H9 (cell line): ENCODE measurements around the gene CREB5. TPM values are rescaled to one million over a fixed set of nuclear protein-coding genes. Genes with fewer than 3 reads are reported as not detected.

ENCODE experiments used
- DNase-seq: peaks from one replicate; pipeline ENCODE4 v3.0.0-alpha.2; 2017
- H2AFZ ChIP-seq: one replicate; pipeline ENCODE4 v1.6.1; 2013; ENCODE audit warnings: mild to moderate bottlenecking, low read length, control low read depth, moderate library complexity
- H2AK5ac ChIP-seq: 2 replicates; pipeline ENCODE4 v1.6.1; 2013; ENCODE audit warnings: low read length, control low read depth, mixed read lengths; ENCODE audit not compliant: insufficient read length
- H2BK120ac ChIP-seq: one replicate; pipeline ENCODE4 v1.6.1; 2013; ENCODE audit warnings: low read depth, mild to moderate bottlenecking, low read length, control low read depth, inconsistent platforms; ENCODE audit not compliant: poor library complexity, severe bottlenecking
- H2BK12ac ChIP-seq: 2 replicates; pipeline ENCODE4 v1.6.1; 2013; ENCODE audit warnings: low read length, control low read depth, mixed read lengths, low read depth; ENCODE audit not compliant: insufficient read length
- H2BK15ac ChIP-seq: 2 replicates; pipeline ENCODE4 v1.6.1; 2013; ENCODE audit warnings: low read depth, low read length, control low read depth
- H2BK20ac ChIP-seq: one replicate; pipeline ENCODE4 v1.6.1; 2013; ENCODE audit warnings: low read depth, mild to moderate bottlenecking, low read length, control low read depth, inconsistent platforms; ENCODE audit not compliant: poor library complexity, severe bottlenecking
- H2BK5ac ChIP-seq: 2 replicates; pipeline ENCODE4 v1.6.1; 2013; ENCODE audit warnings: low read length, control low read depth, mixed read lengths; ENCODE audit not compliant: insufficient read length
- H3K14ac ChIP-seq: 2 replicates; pipeline ENCODE4 v1.6.1; 2013; ENCODE audit warnings: low read length, control low read depth; ENCODE audit not compliant: insufficient read depth
- H3K18ac ChIP-seq: 2 replicates; pipeline ENCODE4 v1.6.1; 2013; ENCODE audit warnings: low read depth, mild to moderate bottlenecking, mixed read lengths, low read length, control low read depth; ENCODE audit not compliant: insufficient read length
- H3K23ac ChIP-seq: 2 replicates; pipeline ENCODE4 v1.6.1; 2013; ENCODE audit warnings: low read length, control low read depth, mixed read lengths, low read depth; ENCODE audit not compliant: insufficient read length
- H3K23me2 ChIP-seq: 2 replicates; pipeline ENCODE4 v1.6.1; 2013; ENCODE audit warnings: low read depth, mild to moderate bottlenecking, mixed read lengths, low read length, control low read depth; ENCODE audit not compliant: insufficient read length, poor library complexity, severe bottlenecking
- H3K27ac ChIP-seq: 2 replicates; pipeline ENCODE4 v1.5.1; 2013; ENCODE audit warnings: low read length, control low read depth, mixed read lengths, low read depth; ENCODE audit not compliant: insufficient read length
- H3K27me3 ChIP-seq: 2 replicates; pipeline ENCODE4 v1.6.1; 2013; ENCODE audit warnings: low read length, control low read depth, inconsistent platforms; ENCODE audit not compliant: insufficient read depth
- H3K4ac ChIP-seq: 2 replicates; pipeline ENCODE4 v1.6.1; 2013; ENCODE audit warnings: low read depth, mild to moderate bottlenecking, control low read depth, inconsistent platforms, low read length, moderate library complexity
- H3K4me1 ChIP-seq: 2 replicates; pipeline ENCODE4 v1.6.1; 2013; ENCODE audit warnings: low read length, control low read depth, inconsistent platforms; ENCODE audit not compliant: insufficient read depth
- H3K4me2 ChIP-seq: 2 replicates; pipeline ENCODE4 v1.6.1; 2013; ENCODE audit warnings: low read length, control low read depth, mixed read lengths; ENCODE audit not compliant: insufficient read length, insufficient read depth
- H3K56ac ChIP-seq: 2 replicates; pipeline ENCODE4 v1.6.1; 2013; ENCODE audit warnings: low read depth, mild to moderate bottlenecking, mixed read lengths, low read length, control low read depth; ENCODE audit not compliant: insufficient read length
- H3K79me1 ChIP-seq: 2 replicates; pipeline ENCODE4 v1.6.1; 2013; ENCODE audit warnings: low read depth, mild to moderate bottlenecking, moderate library complexity, low read length, control low read depth, inconsistent platforms; ENCODE audit not compliant: insufficient read depth, poor library complexity, severe bottlenecking
- H3K79me2 ChIP-seq: 2 replicates; pipeline ENCODE4 v1.6.1; 2013; ENCODE audit warnings: low read length, control low read depth, inconsistent platforms; ENCODE audit not compliant: insufficient read depth
- H3K9ac ChIP-seq: 2 replicates; pipeline ENCODE4 v1.6.1; 2013; ENCODE audit warnings: low read length, control low read depth, mixed read lengths; ENCODE audit not compliant: insufficient read length; ENCODE audit errors: extremely low read depth
- H3K9me3 ChIP-seq: one replicate; pipeline ENCODE4 v1.6.1; 2013; ENCODE audit warnings: low read depth, low read length, inconsistent platforms; ENCODE audit not compliant: control insufficient read depth
- H3T11ph ChIP-seq: one replicate; pipeline ENCODE4 v1.6.1; 2013; ENCODE audit warnings: mild to moderate bottlenecking, low read length, control low read depth, inconsistent platforms
- H4K20me1 ChIP-seq: one replicate; pipeline ENCODE4 v1.6.1; 2013; ENCODE audit not compliant: control insufficient read depth, insufficient read length, insufficient read depth
- H4K5ac ChIP-seq: 2 replicates; pipeline ENCODE4 v1.6.1; 2013; ENCODE audit warnings: low read depth, mild to moderate bottlenecking, mixed read lengths, low read length, control low read depth; ENCODE audit not compliant: insufficient read length
- H4K8ac ChIP-seq: replicated peaks from 2 replicates; pipeline ENCODE4 v1.6.1; 2013; ENCODE audit warnings: low read length, control low read depth, mixed read lengths, low read depth; ENCODE audit not compliant: insufficient read length
- H4K91ac ChIP-seq: 2 replicates; pipeline ENCODE4 v1.6.1; 2013; ENCODE audit warnings: low read depth, mild to moderate bottlenecking, moderate library complexity, mixed read lengths, low read length, control low read depth; ENCODE audit not compliant: insufficient read length
- H3K27ac Mint-ChIP-seq, 3 experiments: 2 replicates in 2 of 3; 3 replicates in 1 of 3; pipeline ENCODE4 v1.8.0; 2020 to 2021; ENCODE audit warnings: mixed read lengths in 3 of 3, mild to moderate bottlenecking in 1 of 3, moderate library complexity in 1 of 3
- H3K27me3 Mint-ChIP-seq: 2 replicates; pipeline ENCODE4 v1.8.0; 2021; ENCODE audit warnings: low read depth, mild to moderate bottlenecking, moderate library complexity, mixed read lengths
- H3K36me3 Mint-ChIP-seq, 3 experiments: 2 replicates in 2 of 3; 3 replicates in 1 of 3; pipeline ENCODE4 v1.8.0; 2020 to 2021; ENCODE audit warnings: low read depth in 3 of 3, mixed read lengths in 3 of 3; ENCODE audit not compliant: insufficient read depth in 1 of 3
- H3K4me1 Mint-ChIP-seq, 2 experiments: 2 replicates each; pipeline ENCODE4 v1.8.0; 2020; ENCODE audit warnings: mixed read lengths in 2 of 2
- H3K4me3 Mint-ChIP-seq, 2 experiments: 2 replicates in 1 of 2; 3 replicates in 1 of 2; pipeline ENCODE4 v1.8.0; 2020 to 2021; ENCODE audit warnings: mild to moderate bottlenecking in 2 of 2, mixed read lengths in 2 of 2, moderate library complexity in 1 of 2
- H3K9me3 Mint-ChIP-seq, 2 experiments: 2 replicates in 1 of 2; 3 replicates in 1 of 2; pipeline ENCODE4 v1.8.0; 2020; ENCODE audit warnings: mild to moderate bottlenecking in 2 of 2, mixed read lengths in 2 of 2, moderate library complexity in 1 of 2
- CTCF ChIP-seq: fragments of 200-600 bp; sonication (generic); conservative IDR thresholded peaks from 3 replicates; pipeline ENCODE4 v1.8.0; 2021; ENCODE audit warnings: antibody characterized with exemption, mild to moderate bottlenecking
- WGBS: extraction: QIAGEN DNeasy Blood & Tissue Kit; methylation state at CpG from one replicate; pipeline ENCODE4 v1.1.7; 2013; ENCODE audit warnings: missing lambda C conversion rate, low lambda C conversion rate, mixed read lengths; ENCODE audit not compliant: insufficient read length; ENCODE audit errors: extremely low coverage; 5-methylcytosine and 5-hydroxymethylcytosine counted together
- total RNA-seq: library from RNA; stranded (reverse); gene quantifications from 2 replicates; pipeline ENCODE4 v1.2.1, GENCODE V29; 2021

Gene CREB5
- total RNA-seq, 1 experiment from 2014 or later = 4.0 TPM

- Mint-ChIP-seq H3K27ac (no peak overlapping the region), H3K36me3 (no peaks in the 10 kb centered on the region), H3K4me3 (no peak overlapping the region), H3K27me3 (peaks cover 6% of the 10 kb centered on the region), H3K4me1 (peaks cover 6 to 7% of the 10 kb centered on the region in 2 experiments; a peak in 3 of 4 replicates), H3K9me3 (no peaks in the 10 kb centered on the region)
- Histone ChIP-seq H2BK20ac (no peak overlapping the region), H2AFZ (no peak overlapping the region), H3K9me3 (no peaks in the 10 kb centered on the region), H3T11ph (no peak overlapping the region), H4K8ac (no peak overlapping the region), H3K27ac (no peak overlapping the region), H2AK5ac (no peak overlapping the region), H3K23me2 (no peaks in the 10 kb centered on the region), H2BK120ac (no peak overlapping the region), H3K4ac (no peak overlapping the region), H4K5ac (no peak overlapping the region), H3K4me1 (no peaks in the 10 kb centered on the region), H3K79me1 (no peaks in the 10 kb centered on the region), H4K91ac (no peak overlapping the region), H3K79me2 (no peaks in the 10 kb centered on the region), H2BK5ac (no peak overlapping the region), H3K23ac (no peak overlapping the region), H4K20me1 (no peaks in the 10 kb centered on the region), H3K27me3 (no peaks in the 10 kb centered on the region), H3K9ac (no peak overlapping the region), H2BK15ac (no peak overlapping the region), H3K4me2 (no peak overlapping the region), H3K14ac (no peak overlapping the region), H3K18ac (no peak overlapping the region), H2BK12ac (no peak overlapping the region), H3K56ac (no peak overlapping the region)
- no peak for TF ChIP-seq CTCF
- WGBS = no CpG with 5 or more reads among the region's 3 CpGs
- no peak for DNase-seq
Measured at GRCh38 chr7:28539289-28539981, 127.1 kb downstream of the CREB5 start.
